Peyer's patch (tissue), 4 donors: ENCODE results near the gene CYP27C1.

Experiments
- CTCF ChIP-seq, 6 experiments: fragments of 450-650 bp in 4 of 6; fragments of 200-600 bp in 2 of 6; sonication (generic) in 1 of 6; IDR thresholded peaks; one replicate each; pipeline ENCODE4 v1.5.1; 2017 to 2019; ENCODE audit warnings: antibody characterized with exemption in 6 of 6, mild to moderate bottlenecking in 3 of 6, moderate library complexity in 1 of 6
- POLR2A ChIP-seq, 2 donors: fragments of 450-650 bp; IDR thresholded peaks; one replicate each; pipeline ENCODE4 v1.5.1; 2017; ENCODE audit warnings: antibody characterized with exemption in 2 of 2, mild to moderate bottlenecking in 2 of 2, moderate library complexity in 2 of 2

GRCh38 chr2:127255146-127255545 lies 35.0 kb upstream of the CYP27C1 start:
- no peak for TF ChIP-seq POLR2A (IDR thresholded peaks at IDR 0.05)
- TF ChIP-seq CTCF (IDR thresholded peaks at IDR 0.05) = no peak
